Measurements from ENCODE around the gene GPC6. TPM values are rescaled to one million over a fixed set of nuclear protein-coding genes. Genes with fewer than 3 reads are reported as not detected.
"Not testable (repeated sequence)": the region's sequence is repeated elsewhere in the genome, so short reads cannot be mapped to it uniquely, and the experiment has no call there.

Gene GPC6
- total RNA-seq, 1 donor from 2014 or later: 13.8 TPM

DNA sequence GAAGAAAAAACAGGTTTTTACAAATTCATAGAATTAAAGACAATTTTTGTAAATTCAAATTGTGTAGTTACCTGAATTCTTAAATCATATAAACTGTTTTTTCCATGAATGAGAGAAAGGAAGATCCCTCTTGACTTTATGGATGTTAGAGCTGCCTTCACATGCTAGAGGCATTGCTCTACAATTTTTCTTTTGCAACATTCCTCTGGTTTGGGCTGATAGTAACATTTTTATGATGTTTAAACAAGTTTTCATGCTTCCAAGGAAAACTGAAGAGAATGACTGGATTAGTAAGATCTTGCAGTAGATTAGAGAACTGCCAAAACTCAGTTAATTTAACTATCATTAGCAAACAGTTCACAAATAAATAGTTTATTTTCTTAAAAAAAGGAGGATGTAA is 250.6 kb downstream of the GPC6 start:
- Histone ChIP-seq H3K4me3 (no peak overlapping the region), H3K27ac (no peak overlapping the region), H3K9me3 (no peaks in the 10 kb centered on the region), H3K36me3 (no peaks in the 10 kb centered on the region), H3K4me1 (no peaks in the 10 kb centered on the region), H3K27me3 (no peaks in the 10 kb centered on the region)
- intact Hi-C loops (cut with DNase I): no loop called here
- DNase-seq (ENCODE audit: extremely low spot score in 2 of 2): no peak
- TF ChIP-seq POLR2A (IDR thresholded peaks at IDR 0.05) (no peak), POLR2AphosphoS5 (IDR thresholded peaks at IDR 0.05; ENCODE audit: insufficient read depth in 1 of 2, low read depth in 1 of 2) (no peak)
- TF ChIP-seq, protein P1, sequence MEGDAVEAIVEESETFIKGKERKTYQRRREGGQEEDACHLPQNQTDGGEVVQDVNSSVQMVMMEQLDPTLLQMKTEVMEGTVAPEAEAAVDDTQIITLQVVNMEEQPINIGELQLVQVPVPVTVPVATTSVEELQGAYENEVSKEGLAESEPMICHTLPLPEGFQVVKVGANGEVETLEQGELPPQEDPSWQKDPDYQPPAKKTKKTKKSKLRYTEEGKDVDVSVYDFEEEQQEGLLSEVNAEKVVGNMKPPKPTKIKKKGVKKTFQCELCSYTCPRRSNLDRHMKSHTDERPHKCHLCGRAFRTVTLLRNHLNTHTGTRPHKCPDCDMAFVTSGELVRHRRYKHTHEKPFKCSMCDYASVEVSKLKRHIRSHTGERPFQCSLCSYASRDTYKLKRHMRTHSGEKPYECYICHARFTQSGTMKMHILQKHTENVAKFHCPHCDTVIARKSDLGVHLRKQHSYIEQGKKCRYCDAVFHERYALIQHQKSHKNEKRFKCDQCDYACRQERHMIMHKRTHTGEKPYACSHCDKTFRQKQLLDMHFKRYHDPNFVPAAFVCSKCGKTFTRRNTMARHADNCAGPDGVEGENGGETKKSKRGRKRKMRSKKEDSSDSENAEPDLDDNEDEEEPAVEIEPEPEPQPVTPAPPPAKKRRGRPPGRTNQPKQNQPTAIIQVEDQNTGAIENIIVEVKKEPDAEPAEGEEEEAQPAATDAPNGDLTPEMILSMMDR (IDR thresholded peaks at IDR 0.05): no peak

DNA sequence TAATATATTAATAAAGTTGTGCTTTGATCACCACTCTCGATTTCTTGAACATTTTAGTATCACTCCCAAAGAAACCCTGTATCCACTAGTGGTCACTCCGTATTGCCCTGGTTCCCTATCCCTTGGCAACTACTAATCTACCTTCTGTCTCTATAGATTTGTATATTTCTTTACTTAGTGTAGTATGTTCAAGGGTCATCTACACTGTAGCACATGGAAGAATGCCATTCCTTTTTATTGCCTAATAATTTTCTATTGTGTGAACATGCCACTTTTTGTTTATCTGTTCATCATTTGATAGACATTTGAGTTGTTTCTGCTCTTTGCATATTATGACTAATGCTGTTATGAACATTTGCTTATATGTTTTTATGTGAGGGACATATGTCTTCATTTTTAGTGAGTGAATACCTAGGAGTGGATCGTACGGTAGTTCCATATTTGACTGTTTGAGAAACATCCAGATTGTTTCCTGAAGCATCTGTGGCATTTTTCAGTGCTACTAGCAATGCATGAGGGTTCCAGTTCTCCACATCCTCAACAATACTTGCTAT is 254.0 kb downstream of the GPC6 start:
- Histone ChIP-seq H3K9me3 (no peaks in the 10 kb centered on the region), H3K27ac (no peak overlapping the region), H3K27me3 (no peaks in the 10 kb centered on the region), H3K4me1 (no peaks in the 10 kb centered on the region), H3K4me3 (no peak overlapping the region), H3K36me3 (no peaks in the 10 kb centered on the region)
- TF ChIP-seq, protein P1 (IDR thresholded peaks at IDR 0.05): no peak
- TF ChIP-seq POLR2AphosphoS5 (IDR thresholded peaks at IDR 0.05; ENCODE audit: insufficient read depth in 1 of 2, low read depth in 1 of 2): no peak
- TF ChIP-seq POLR2A (IDR thresholded peaks at IDR 0.05): no peak
- intact Hi-C loops (cut with DNase I): no loop called here
- no peak for DNase-seq (ENCODE audit: extremely low spot score in 2 of 2)

DNA sequence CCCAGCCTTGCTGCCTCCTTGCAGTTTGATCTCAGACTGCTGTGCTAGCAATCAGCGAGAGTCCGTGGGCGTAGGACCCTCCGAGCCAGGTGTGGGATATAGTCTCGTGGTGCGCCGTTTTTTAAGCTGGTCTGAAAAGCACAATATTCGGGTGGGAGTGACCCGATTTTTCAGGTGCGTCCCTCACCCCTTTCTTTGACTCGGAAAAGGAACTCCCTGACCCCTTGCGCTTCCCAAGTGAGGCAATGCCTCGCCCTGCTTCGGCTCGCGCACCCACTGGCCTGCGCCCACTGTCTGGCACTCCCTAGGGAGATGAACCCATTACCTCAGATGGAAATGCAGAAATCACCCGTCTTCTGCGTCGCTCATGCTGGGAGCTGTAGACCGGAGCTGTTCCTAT is 269.5 kb downstream of the GPC6 start:
- H3K4me3 ChIP-seq; H3K9me3 ChIP-seq; H3K27ac ChIP-seq; H3K27me3 ChIP-seq; intact Hi-C loops (cut with DNase I); H3K36me3 ChIP-seq; H3K4me1 ChIP-seq; DNase-seq (ENCODE audit: extremely low spot score in 2 of 2): not testable (repeated sequence)

DNA sequence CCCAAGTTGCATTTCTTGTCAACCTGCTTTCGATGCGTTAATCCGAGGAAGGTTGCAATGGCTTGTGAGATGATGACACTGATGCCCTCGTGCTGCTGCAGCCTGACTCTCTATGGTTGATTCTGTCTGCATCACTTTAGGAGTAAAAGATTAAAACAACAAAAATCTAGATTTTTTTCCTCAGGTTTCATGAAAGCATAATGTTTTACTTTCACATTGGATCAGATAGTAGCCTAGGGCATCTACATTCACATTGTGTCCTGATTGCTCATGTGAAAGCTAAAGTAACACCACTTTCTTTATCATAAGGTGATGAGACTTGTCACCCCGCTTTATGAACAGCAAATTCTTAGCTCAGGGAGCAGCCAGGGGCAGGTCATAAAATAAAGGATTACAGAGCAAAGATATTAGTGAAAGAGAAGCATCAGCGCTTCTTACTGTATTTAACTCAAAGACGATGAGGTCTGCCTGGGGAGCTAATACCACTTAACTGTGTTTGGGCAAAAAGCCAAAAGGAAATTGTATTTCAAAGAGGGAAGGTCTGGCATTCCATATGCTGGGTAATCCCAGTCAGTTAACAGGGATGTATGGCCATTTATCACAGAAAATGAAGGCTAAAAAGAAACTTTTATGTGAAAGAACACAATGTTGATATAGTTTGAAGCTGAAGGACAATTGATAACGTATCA is 270.5 kb downstream of the GPC6 start:
- DNase-seq (ENCODE audit: extremely low spot score in 2 of 2): no peak
- intact Hi-C loops (cut with DNase I): no loop called here
- Histone ChIP-seq H3K4me1 (no peaks in the 10 kb centered on the region), H3K36me3 (no peaks in the 10 kb centered on the region), H3K9me3 (no peaks in the 10 kb centered on the region), H3K27ac (no peak overlapping the region), H3K27me3 (no peaks in the 10 kb centered on the region), H3K4me3 (no peak overlapping the region)
- TF ChIP-seq POLR2AphosphoS5 (IDR thresholded peaks at IDR 0.05; ENCODE audit: insufficient read depth in 1 of 2, low read depth in 1 of 2) (no peak), POLR2A (IDR thresholded peaks at IDR 0.05) (no peak)
- TF ChIP-seq, protein P1 (IDR thresholded peaks at IDR 0.05): no peak

DNA sequence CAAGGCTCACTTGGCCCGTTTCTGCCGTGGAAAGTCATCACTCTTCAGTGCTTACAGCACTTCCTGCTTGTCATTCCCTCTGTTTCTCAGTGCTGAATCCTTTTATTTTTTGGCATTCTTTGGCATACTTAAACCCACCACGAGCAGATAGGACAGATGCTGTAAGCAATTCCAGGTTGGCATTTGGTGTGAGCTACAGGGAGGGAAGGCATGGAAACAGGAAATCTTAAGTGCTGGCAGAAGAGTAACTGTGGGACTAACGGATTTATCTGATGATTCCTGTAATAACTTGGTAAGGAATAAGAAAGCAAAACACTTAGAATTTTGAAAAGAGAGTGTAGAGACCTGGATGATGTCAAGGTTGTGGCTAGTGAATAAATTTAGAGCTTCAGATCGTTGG is 273.4 kb downstream of the GPC6 start:
- Histone ChIP-seq H3K4me1 (no peaks in the 10 kb centered on the region), H3K9me3 (no peaks in the 10 kb centered on the region), H3K4me3 (no peak overlapping the region), H3K36me3 (no peaks in the 10 kb centered on the region), H3K27me3 (no peaks in the 10 kb centered on the region), H3K27ac (no peak overlapping the region)
- TF ChIP-seq POLR2A (IDR thresholded peaks at IDR 0.05) (no peak), POLR2AphosphoS5 (IDR thresholded peaks at IDR 0.05; ENCODE audit: insufficient read depth in 1 of 2, low read depth in 1 of 2) (no peak)
- TF ChIP-seq, protein P1 (IDR thresholded peaks at IDR 0.05): no peak
- intact Hi-C loops (cut with DNase I): no loop called here
- DNase-seq (ENCODE audit: extremely low spot score in 2 of 2): no peak

All from vagina (tissue), 2 donors.